Heart left ventricle (tissue), 16 donors: ENCODE measurements around the gene TUBB3. TPM values are rescaled to one million over a fixed set of nuclear protein-coding genes. Genes with fewer than 3 reads are reported as not detected.

ENCODE experiments used
- ATAC-seq, 4 donors: fragments of 200-7000 bp; cut with Tn5 transposase; one replicate each; pipeline ENCODE4 v1.9.1; 2020 to 2022; ENCODE audit warnings: moderate library complexity in 4 of 4, mild to moderate bottlenecking in 3 of 4, moderate number of reproducible peaks in 1 of 4
- DNase-seq, 5 donors: peaks; one replicate each; pipeline ENCODE4 v3.0.0-alpha.2; 2020
- H3K27ac ChIP-seq, 12 donors: fragments of 200-600 bp; sonication (generic) in 4 of 12; one replicate each; pipeline versions ENCODE4 v1.5.0 to v1.8.0; 2016 to 2022; ENCODE audit warnings: mild to moderate bottlenecking in 2 of 12
- H3K27me3 ChIP-seq, 9 donors: fragments of 200-600 bp; sonication (generic) in 2 of 9; one replicate each; pipeline versions ENCODE4 v1.5.1 to v1.8.0; 2016 to 2022; ENCODE audit warnings: mild to moderate bottlenecking in 3 of 9
- H3K36me3 ChIP-seq, 9 donors: fragments of 200-600 bp; sonication (generic) in 2 of 9; one replicate each; pipeline versions ENCODE4 v1.5.0 to v1.8.0; 2018 to 2022; ENCODE audit warnings: mild to moderate bottlenecking in 2 of 9
- H3K4me1 ChIP-seq, 12 donors: fragments of 200-600 bp; sonication (generic) in 4 of 12; one replicate each; pipeline versions ENCODE4 v1.5.0 to v1.8.0; 2016 to 2022; ENCODE audit warnings: mild to moderate bottlenecking in 3 of 12
- H3K4me3 ChIP-seq, 12 donors: fragments of 200-600 bp; sonication (generic) in 4 of 12; one replicate each; pipeline versions ENCODE4 v1.5.0 to v1.8.0; 2017 to 2022; ENCODE audit warnings: mild to moderate bottlenecking in 9 of 12, moderate library complexity in 4 of 12
- H3K9me3 ChIP-seq, 12 donors: fragments of 200-600 bp; sonication (generic) in 4 of 12; one replicate each; pipeline versions ENCODE4 v1.5.0 to v1.8.0; 2016 to 2022; ENCODE audit warnings: mild to moderate bottlenecking in 1 of 12
- CTCF ChIP-seq, 12 donors: fragments of 200-600 bp; sonication (generic) in 4 of 12; IDR thresholded peaks; one replicate each; pipeline versions ENCODE4 v1.5.0 to v1.8.0; 2018 to 2022; ENCODE audit warnings: antibody characterized with exemption in 12 of 12, mild to moderate bottlenecking in 5 of 12
- POLR2A ChIP-seq, 2 donors: fragments of 450-650 bp; IDR thresholded peaks; one replicate each; pipeline ENCODE4 v1.6.1; 2017; ENCODE audit warnings: antibody characterized with exemption in 2 of 2, mild to moderate bottlenecking in 2 of 2, moderate library complexity in 2 of 2
- WGBS, 4 donors: extraction: QIAGEN DNeasy Blood & Tissue Kit in 2 of 4; methylation state at CpG; one replicate each; pipeline versions ENCODE4 v1.1.5 to v1.1.7; 2013 to 2018; 5-methylcytosine and 5-hydroxymethylcytosine counted together
- intact Hi-C, 10 donors: fragments of 100-400 bp; cut with DNase I; formaldehyde crosslinking; loops; one replicate each; pipeline versions ENCODE4 v1.11.1 to v1.14.2; 2022
- polyA plus RNA-seq, 2 donors: library from polyadenylated mRNA; stranded (reverse); fragments of 200-250 nt; gene quantifications; one replicate each; pipeline ENCODE4 v1.2.3, GENCODE V29; 2013
- total RNA-seq, 9 donors: library from RNA; depleted of rRNA in 2 of 9; stranded (reverse); fragments of >200 nt in 2 of 9; fragmentation: NEBNext Ultra II Directional in 3 of 9; extraction: Animal tissue kit (Norgen Biotek cat#: 25700) in 3 of 9; gene quantifications; one replicate each; pipeline versions ENCODE4 v1.1.0 to v1.2.4, GENCODE V29; 2016 to 2023
- donor health status: ischemic (EF 13 %, LVEDD 7.1; RV severe dilation, severe dysfunction).
- donor health status: healthy with polysubstance abuse.
- donor health status: DM: no; HTN: yes; CAD: no.
- donor health status: DM: no; HTN: no; CAD: no.
- donor health status: ischemic (EF 25% LVEDD 6.9; RV normal size, moderate dysfunction).
- donor health status: ischemic (EF 25% LVEDD 5.7; RV mildly dilated, moderate dysfunction).
- donor health status: healthy.
- donor health status: DM: yes; HTN: yes; CAD: no.
- donor health status: ischemic (EF 35%, LVEDD 5.7; RV mildly dilated, moderate dysfunction).
- donor health status: nonischemic (EF 11% LVEDD 7.7; RV severe dilation, severe dysfunction).
- donor health status: DM: yes; HTN: yes; CAD: no.
- donor health status: PGD.
- donor health status: ischemic (EF 29% LVEDD 5.4; RV normal size, mild dysfunction).
- donor health status: nonischemic (EF 23%, LVEDD 6.1; RV moderate dilation, normal function).

TUBB3 gene
- total and polyA plus RNA-seq, 11 donors: 0.19 to 18.1 (median 4.1) TPM

- Histone ChIP-seq H3K27ac (peak overlapping the region in 8 of 12 donors; percentile 8 to 64 (median 50)), H3K27me3 (peaks cover 0 to 17% (median 0%) of the 10 kb centered on the region in 9 donors), H3K4me1 (peaks cover 4 to 48% (median 33%) of the 10 kb centered on the region in 12 donors), H3K4me3 (peak overlapping the region in 11 of 12 donors; percentile 14 to 56 (median 44)), H3K9me3 (no peaks in the 10 kb centered on the region), H3K36me3 (peaks cover 0 to 4% (median 0%) of the 10 kb centered on the region in 9 donors)
- ATAC-seq (peak in 3 of 4 donors; percentile 34 to 61 (median 52)), DNase-seq (peak; percentile 74 to 90 (median 85))
- TF ChIP-seq POLR2A (IDR thresholded peaks at IDR 0.05) (peak in 1 of 2 donors; percentile 39), CTCF (IDR thresholded peaks at IDR 0.05) (no peak)
- WGBS, 4 donors: 0 to 1% (median 0%) methylated on average over 10 to 39 of the region's 39 CpGs
- intact Hi-C loops: loop anchor here in 2 of 10 donors (5.0 kb wide), 1 partner anchor 46 kb away; the partner anchor contains the start of gene TCF25 (in 2 of the 2)
Measured at GRCh38 chr16:89917773-89918452, 5.2 kb upstream of the TUBB3 start.

GRCh38 chr16:89918453-89919347 is 4.4 kb upstream of the TUBB3 start, which contains the start of gene MC1R:
MC1R (plus strand) TSS chr16:89918862; CDS start chr16:89919259, 397 bp downstream.
- peaks cover 0 to under 1% (median 0%) of the 10 kb centered on the region in 9 donors for H3K36me3 ChIP-seq
- peak within 1 kb of the TSS in 8 of 12 donors; percentile 8 to 64 (median 50) for H3K27ac ChIP-seq
- H3K9me3 ChIP-seq: no peaks in the 10 kb centered on the region
- H3K4me3 ChIP-seq: peak within 1 kb of the TSS in 11 of 12 donors; percentile 14 to 56 (median 44)
- peaks cover 0 to 24% (median under 1%) of the 10 kb centered on the region in 9 donors for H3K27me3 ChIP-seq
- TF ChIP-seq POLR2A (IDR thresholded peaks at IDR 0.05) (no peak), CTCF (IDR thresholded peaks at IDR 0.05) (peak in 11 of 12 donors; percentile 22 to 60 (median 39))
- DNase-seq (peak in 1 of 5 donors; percentile 43), ATAC-seq (peak in 2 of 4 donors; percentile 0 to 1)
- H3K4me1 ChIP-seq: peaks cover 9 to 53% (median 36%) of the 10 kb centered on the region in 12 donors
- intact Hi-C loops: loop anchor here in 2 of 10 donors (5.0 kb wide), 1 partner anchor 46 kb away; the partner anchor contains the start of gene TCF25 (in 2 of the 2)
- 6 to 9% (median 8%) methylated on average over 12 to 23 of the region's 23 CpGs for WGBS, 4 donors

- 88 to 91% (median 90%) methylated on average over 52 of the region's 52 CpGs for WGBS, 4 donors
- Histone ChIP-seq H3K27me3 (peaks cover 0 to 34% (median 10%) of the 10 kb centered on the region in 9 donors), H3K9me3 (no peaks in the 10 kb centered on the region), H3K36me3 (no peaks in the 10 kb centered on the region), H3K4me1 (peaks cover 13 to 64% (median 40%) of the 10 kb centered on the region in 12 donors), H3K4me3 (no peak overlapping the region), H3K27ac (no peak overlapping the region)
- TF ChIP-seq CTCF (IDR thresholded peaks at IDR 0.05) (no peak), POLR2A (IDR thresholded peaks at IDR 0.05) (no peak)
- DNase-seq (no peak), ATAC-seq (no peak)
- intact Hi-C loops: loop anchor here in 3 of 10 donors (5.0 to 10.0 kb wide), 2 partner anchors 45 to 47 kb away; partner anchors contain the start of gene TCF25 (in 3 of the 3)
Measured at GRCh38 chr16:89919535-89920406, 3.4 kb upstream of the TUBB3 start.
